ENCODE measurements around the gene GARIN3.
A peak's percentile ranks its signal among the peaks of the same experiment; 100 is the strongest.

GARIN3 gene

GRCh38 chr5:157203417-157203816 is 37.4 kb upstream of the GARIN3 start:
- Histone ChIP-seq H3K36me3 (ENCODE audit: control insufficient read depth in 2 of 2, insufficient read depth in 1 of 2, low read length in 2 of 2) (no peaks in the 10 kb centered on the region), H3K27ac (ENCODE audit: extremely low read depth, low read depth, low read length) (no peak overlapping the region), H3K4me1 (ENCODE audit: control insufficient read depth, insufficient read depth, low read length) (no peaks in the 10 kb centered on the region), H3K9me3 (ENCODE audit: control insufficient read depth, insufficient read depth, low read depth, low read length) (no peaks in the 10 kb centered on the region), H3K4me3 (ENCODE audit: low read depth, low read length) (no peak overlapping the region)
- CTCF ChIA-PET, result interaction anchor here (0.5 kb wide), 1 partner anchor 56 kb away, joined by 3 read pairs; no protein-coding TSS in a partner anchor
- TF ChIP-seq ZNF843 (tag by site-specific recombination; IDR thresholded peaks at IDR 0.05), result no peak
- no peak for TF ChIP-seq ZNF530 (tag by site-specific recombination; IDR thresholded peaks at IDR 0.05; ENCODE audit: low read depth)
- no peak for TF ChIP-seq ZNF704 (tag by site-specific recombination; IDR thresholded peaks at IDR 0.05)
- no peak for TF ChIP-seq ZNF558 (tag by site-specific recombination; IDR thresholded peaks at IDR 0.05)
- no peak for TF ChIP-seq PATZ1 (tag by site-specific recombination; IDR thresholded peaks at IDR 0.05)
- POLR2A ChIA-PET, result no interaction called here

- POLR2A ChIA-PET, result no interaction called here
These were observed 35.8 kb upstream of the GARIN3 start for GRCh38 chr5:157201857-157202256.

GRCh38 chr5:157198277-157198986 is 32.4 kb upstream of the GARIN3 start:
- H3K4me1 ChIP-seq (ENCODE audit: control insufficient read depth, insufficient read depth, low read length), result no peaks in the 10 kb centered on the region
- H3K27ac ChIP-seq (ENCODE audit: extremely low read depth, low read depth, low read length), result no peak overlapping the region
- no peaks in the 10 kb centered on the region for H3K9me3 ChIP-seq (ENCODE audit: control insufficient read depth, insufficient read depth, low read depth, low read length)
- no peaks in the 10 kb centered on the region for H3K36me3 ChIP-seq (ENCODE audit: control insufficient read depth in 2 of 2, insufficient read depth in 1 of 2, low read length in 2 of 2)
- no peak overlapping the region for H3K4me3 ChIP-seq (ENCODE audit: low read depth, low read length)
- POLR2A ChIA-PET, result no interaction called here
- TF ChIP-seq ZNF341 (tag by site-specific recombination; IDR thresholded peaks at IDR 0.05; ENCODE audit: low read depth) (peak; percentile 51; the same call in 1 of the 2 replicates), GLIS1 (tag by site-specific recombination; IDR thresholded peaks at IDR 0.05) (no peak)
- CTCF ChIA-PET, result interaction anchor here (0.6 kb wide), 1 partner anchor 267 kb away, joined by 5 read pairs; no protein-coding TSS in a partner anchor

More at GRCh38 chr5:157201857-157202256, 35.8 kb upstream of the GARIN3 start:
- TF ChIP-seq KLF1 (tag by site-specific recombination; IDR thresholded peaks at IDR 0.05) (no peak), ZNF2 (tag by site-specific recombination; IDR thresholded peaks at IDR 0.05) (no peak)
- no peaks in the 10 kb centered on the region for H3K4me1 ChIP-seq (ENCODE audit: control insufficient read depth, insufficient read depth, low read length)
- H3K36me3 ChIP-seq (ENCODE audit: control insufficient read depth in 2 of 2, insufficient read depth in 1 of 2, low read length in 2 of 2), result no peaks in the 10 kb centered on the region
- H3K27ac ChIP-seq (ENCODE audit: extremely low read depth, low read depth, low read length), result no peak overlapping the region
- H3K4me3 ChIP-seq (ENCODE audit: low read depth, low read length), result no peak overlapping the region
- CTCF ChIA-PET, result no interaction called here
- H3K9me3 ChIP-seq (ENCODE audit: control insufficient read depth, insufficient read depth, low read depth, low read length), result no peaks in the 10 kb centered on the region

GRCh38 chr5:157197086-157197485 is 31.0 kb upstream of the GARIN3 start:
- H3K9me3 ChIP-seq (ENCODE audit: control insufficient read depth, insufficient read depth, low read depth, low read length), result no peaks in the 10 kb centered on the region
- POLR2A ChIA-PET, result no interaction called here

More at GRCh38 chr5:157197086-157197485, 31.0 kb upstream of the GARIN3 start:
- CTCF ChIA-PET, result interaction anchor here (0.6 kb wide), 1 partner anchor 12 kb away, joined by 3 read pairs; no protein-coding TSS in a partner anchor
- no peak overlapping the region for H3K4me3 ChIP-seq (ENCODE audit: low read depth, low read length)
- H3K4me1 ChIP-seq (ENCODE audit: control insufficient read depth, insufficient read depth, low read length), result no peaks in the 10 kb centered on the region
- H3K36me3 ChIP-seq (ENCODE audit: control insufficient read depth in 2 of 2, insufficient read depth in 1 of 2, low read length in 2 of 2), result no peaks in the 10 kb centered on the region
- H3K27ac ChIP-seq (ENCODE audit: extremely low read depth, low read depth, low read length), result no peak overlapping the region
- TF ChIP-seq ZBTB6 (tag by site-specific recombination; IDR thresholded peaks at IDR 0.05) (no peak), PRDM6 (tag by site-specific recombination; IDR thresholded peaks at IDR 0.05) (no peak), OVOL3 (tag by site-specific recombination; IDR thresholded peaks at IDR 0.05) (no peak), YY2 (tag by site-specific recombination; IDR thresholded peaks at IDR 0.05) (no peak)

Measured in HEK293 (cell line).